DMS79 (cell line): ENCODE data around the gene OTOGL.

Source experiments
- DNase-seq: peaks from one replicate; lab custom pipeline; 2025; lab: John Stamatoyannopoulos, UW

OTOGL gene

GRCh38 chr12:80373666-80374065, 274.3 kb downstream of the OTOGL start:
- DNase-seq, result peak; percentile 21

- no peak for DNase-seq
Measured at GRCh38 chr12:80374615-80375014, 275.3 kb downstream of the OTOGL start.

GRCh38 chr12:80377140-80377794, 277.9 kb downstream of the OTOGL start:
- DNase-seq, result no peak

- DNase-seq, result no peak
Measured at GRCh38 chr12:80381121-80381520, 281.8 kb downstream of the OTOGL start.

GRCh38 chr12:80382254-80382653, 282.9 kb downstream of the OTOGL start:
- DNase-seq, result no peak

- DNase-seq, result no peak
Measured at GRCh38 chr12:80400571-80400991, 301.2 kb downstream of the OTOGL start.

GRCh38 chr12:80401191-80401590, 301.9 kb downstream of the OTOGL start:
- no peak for DNase-seq

GRCh38 chr12:80404629-80405028, 305.3 kb downstream of the OTOGL start:
- DNase-seq, result no peak

GRCh38 chr12:80406253-80406652, 306.9 kb downstream of the OTOGL start:
- no peak for DNase-seq

GRCh38 chr12:80411787-80412186, 312.4 kb downstream of the OTOGL start:
- DNase-seq, result no peak

GRCh38 chr12:80412343-80412953, 313.1 kb downstream of the OTOGL start:
- no peak for DNase-seq

- DNase-seq, result no peak
Measured at GRCh38 chr12:80413462-80413861, 314.1 kb downstream of the OTOGL start.

- no peak for DNase-seq
Measured at GRCh38 chr12:80415466-80415865, 316.1 kb downstream of the OTOGL start.

- DNase-seq, result no peak
Measured at GRCh38 chr12:80419644-80420043, 320.3 kb downstream of the OTOGL start.

- DNase-seq, result no peak
Measured at GRCh38 chr12:80420075-80420474, 320.7 kb downstream of the OTOGL start.

- no peak for DNase-seq
Measured at GRCh38 chr12:80422550-80422949, 323.2 kb downstream of the OTOGL start.
